NB4 (cell line): ENCODE data around the gene PMEL.

Source experiments
- CTCF ChIP-seq: IDR thresholded peaks from one replicate; pipeline ENCODE4 v1.5.1; 2012; ENCODE audit warnings: low read depth, low read length
- POLR2A ChIP-seq: IDR thresholded peaks from 2 replicates; pipeline ENCODE4 v1.6.1; 2011; ENCODE audit warnings: mild to moderate bottlenecking; ENCODE audit not compliant: insufficient read length; ENCODE audit errors: extremely low read depth

- TF ChIP-seq POLR2A (no peak), CTCF (no peak)
Observed at GRCh38 chr12:55942055-55942454, 23.8 kb downstream of the PMEL start.
